Measurements from ENCODE around the gene ECE2.

Gene ECE2

DNA sequence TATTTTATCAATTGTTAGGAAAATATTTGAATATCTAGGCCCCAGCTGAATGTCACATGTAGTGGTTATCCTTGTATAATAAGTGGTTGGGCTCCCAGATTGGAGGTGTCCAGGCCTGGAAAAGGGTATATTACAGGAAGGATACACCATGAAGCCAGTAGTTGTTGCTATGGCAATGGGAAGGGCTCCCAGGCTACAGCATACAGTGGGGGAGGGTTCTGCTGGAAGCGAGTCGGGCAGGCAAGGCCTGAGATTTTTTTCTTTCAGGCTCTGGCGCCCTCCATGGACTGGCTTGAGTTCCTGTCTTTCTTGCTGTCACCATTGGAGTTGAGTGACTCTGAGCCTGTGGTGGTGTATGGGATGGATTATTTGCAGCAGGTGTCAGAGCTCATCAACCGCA is 8.9 kb downstream of the ECE2 start:
- Histone ChIP-seq H3K4me3 (ENCODE audit: low read depth, low read length, poor library complexity, severe bottlenecking) (no peak overlapping the region), H3K4me2 (ENCODE audit: low read length) (no peak overlapping the region), H4K20me1 (ENCODE audit: insufficient read depth, low read length) (no peaks in the 10 kb centered on the region), H3F3A (ENCODE audit: insufficient read depth, low read length) (no peaks in the 10 kb centered on the region), H3K79me2 (ENCODE audit: insufficient read depth, low read length) (no peaks in the 10 kb centered on the region), H3K27me3 (ENCODE audit: insufficient read depth, low read length) (peaks cover 7% of the 10 kb centered on the region; the same call in 1 of the 2 replicates), H3K4me1 (ENCODE audit: insufficient read depth, low read length, severe bottlenecking) (no peaks in the 10 kb centered on the region), H3K27ac (ENCODE audit: low read depth, low read length, poor library complexity, severe bottlenecking) (no peak overlapping the region), H2AFZ (ENCODE audit: low read length) (no peak overlapping the region), H3K36me3 (ENCODE audit: insufficient read depth, low read length) (no peaks in the 10 kb centered on the region; the same call in 1 of the 2 replicates), H3K9ac (ENCODE audit: low read length) (no peak overlapping the region), H3K9me2 (ENCODE audit: low read depth, low read length) (no peaks in the 10 kb centered on the region), H3K9me3 (ENCODE audit: low read length) (no peaks in the 10 kb centered on the region)
- peak; percentile 62 for TF ChIP-seq CTCF (IDR thresholded peaks at IDR 0.05; ENCODE audit: low read length)
- TF ChIP-seq EZH2 (IDR thresholded peaks at IDR 0.05; ENCODE audit: borderline replicate concordance, low read length): no peak

DNA sequence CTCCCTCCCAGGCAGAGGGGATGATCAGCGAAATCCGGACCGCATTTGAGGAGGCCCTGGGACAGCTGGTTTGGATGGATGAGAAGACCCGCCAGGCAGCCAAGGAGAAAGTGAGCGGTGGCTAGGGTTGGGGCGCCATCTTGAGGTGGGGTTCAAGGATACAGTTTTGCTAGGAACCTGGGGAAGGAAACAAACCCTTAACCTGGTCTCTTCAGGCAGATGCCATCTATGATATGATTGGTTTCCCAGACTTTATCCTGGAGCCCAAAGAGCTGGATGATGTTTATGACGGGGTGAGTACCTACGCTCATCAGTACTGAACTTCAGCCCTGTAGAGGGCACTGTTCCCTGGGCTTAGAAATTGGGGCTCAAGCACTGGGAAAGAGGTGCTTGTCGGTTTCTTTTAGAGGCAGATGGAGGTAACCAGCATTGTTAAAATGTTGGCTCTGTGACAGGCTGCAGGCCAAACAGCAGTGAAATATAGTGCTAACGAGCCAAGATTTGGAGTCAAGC is 13.7 kb downstream of the ECE2 start:
- Histone ChIP-seq H3K36me3 (ENCODE audit: insufficient read depth, low read length) (no peaks in the 10 kb centered on the region), H3F3A (ENCODE audit: insufficient read depth, low read length) (no peaks in the 10 kb centered on the region), H3K9ac (ENCODE audit: low read length) (no peak overlapping the region), H3K4me1 (ENCODE audit: insufficient read depth, low read length, severe bottlenecking) (no peaks in the 10 kb centered on the region), H3K4me2 (ENCODE audit: low read length) (no peak overlapping the region), H3K27ac (ENCODE audit: low read depth, low read length, poor library complexity, severe bottlenecking) (no peak overlapping the region), H3K27me3 (ENCODE audit: insufficient read depth, low read length) (peaks cover 7% of the 10 kb centered on the region; the same call in 1 of the 2 replicates), H4K20me1 (ENCODE audit: insufficient read depth, low read length) (no peaks in the 10 kb centered on the region), H3K4me3 (ENCODE audit: low read depth, low read length, poor library complexity, severe bottlenecking) (no peak overlapping the region), H2AFZ (ENCODE audit: low read length) (no peak overlapping the region), H3K79me2 (ENCODE audit: insufficient read depth, low read length) (no peaks in the 10 kb centered on the region), H3K9me3 (ENCODE audit: low read length) (no peaks in the 10 kb centered on the region), H3K9me2 (ENCODE audit: low read depth, low read length) (no peaks in the 10 kb centered on the region)
- TF ChIP-seq CTCF (IDR thresholded peaks at IDR 0.05; ENCODE audit: low read length) (peak; percentile 98), EZH2 (IDR thresholded peaks at IDR 0.05; ENCODE audit: borderline replicate concordance, low read length) (no peak)

- H3F3A ChIP-seq (ENCODE audit: insufficient read depth, low read length): no peaks in the 10 kb centered on the region
- no peaks in the 10 kb centered on the region for H3K4me1 ChIP-seq (ENCODE audit: insufficient read depth, low read length, severe bottlenecking)
- no peaks in the 10 kb centered on the region for H4K20me1 ChIP-seq (ENCODE audit: insufficient read depth, low read length)
- no peak overlapping the region for H3K27ac ChIP-seq (ENCODE audit: low read depth, low read length, poor library complexity, severe bottlenecking)
- no peak for TF ChIP-seq EZH2 (IDR thresholded peaks at IDR 0.05; ENCODE audit: borderline replicate concordance, low read length)
- no peak; the same call in 1 of the 2 replicates for TF ChIP-seq CTCF (IDR thresholded peaks at IDR 0.05; ENCODE audit: low read length)
- H3K4me2 ChIP-seq (ENCODE audit: low read length): no peak overlapping the region
- H2AFZ ChIP-seq (ENCODE audit: low read length): no peak overlapping the region
- no peaks in the 10 kb centered on the region for H3K36me3 ChIP-seq (ENCODE audit: insufficient read depth, low read length)
- H3K9me2 ChIP-seq (ENCODE audit: low read depth, low read length): no peaks in the 10 kb centered on the region
- no peaks in the 10 kb centered on the region for H3K9me3 ChIP-seq (ENCODE audit: low read length)
- H3K9ac ChIP-seq (ENCODE audit: low read length): no peak overlapping the region
- H3K4me3 ChIP-seq (ENCODE audit: low read depth, low read length, poor library complexity, severe bottlenecking): no peak overlapping the region
- peaks cover 3% of the 10 kb centered on the region; the same call in 1 of the 2 replicates for H3K27me3 ChIP-seq (ENCODE audit: insufficient read depth, low read length)
- H3K79me2 ChIP-seq (ENCODE audit: insufficient read depth, low read length): no peaks in the 10 kb centered on the region
Measured at GRCh38 chr3:184290331-184290730, 14.5 kb downstream of the ECE2 start.

Measured in OCI-LY1 (cell line).